ENCODE measurements around the gene ENO2.

Gene ENO2

GRCh38 chr12:6912164-6912935 lies 2.0 kb upstream of the ENO2 start:
- DNase-seq (ENCODE audit: low read depth in 1 of 2, low spot score in 1 of 2), result no peak

- no peak for DNase-seq (ENCODE audit: low read depth in 1 of 2, low spot score in 1 of 2)
These were observed 788 bp downstream of the ENO2 start for GRCh38 chr12:6914947-6915788.

GRCh38 chr12:6915789-6916285 lies 1.5 kb downstream of the ENO2 start:
- DNase-seq (ENCODE audit: low read depth in 1 of 2, low spot score in 1 of 2), result no peak

- no peak for DNase-seq (ENCODE audit: low read depth in 1 of 2, low spot score in 1 of 2)
These were observed 2.2 kb downstream of the ENO2 start for GRCh38 chr12:6916426-6917200.

GRCh38 chr12:6917491-6918231 lies 3.3 kb downstream of the ENO2 start:
- no peak for DNase-seq (ENCODE audit: low read depth in 1 of 2, low spot score in 1 of 2)

- DNase-seq (ENCODE audit: low read depth in 1 of 2, low spot score in 1 of 2), result no peak
These were observed 5.2 kb downstream of the ENO2 start for GRCh38 chr12:6919588-6919987.

GRCh38 chr12:6921539-6921938 lies 7.2 kb downstream of the ENO2 start:
- no peak for DNase-seq (ENCODE audit: low read depth in 1 of 2, low spot score in 1 of 2)

GRCh38 chr12:6921996-6922946 lies 7.9 kb downstream of the ENO2 start:
- DNase-seq (ENCODE audit: low read depth in 1 of 2, low spot score in 1 of 2), result no peak

GRCh38 chr12:6923003-6923732 lies 8.8 kb downstream of the ENO2 start:
- DNase-seq (ENCODE audit: low read depth in 1 of 2, low spot score in 1 of 2), result no peak

- DNase-seq (ENCODE audit: low read depth in 1 of 2, low spot score in 1 of 2), result no peak
These were observed 9.5 kb downstream of the ENO2 start for GRCh38 chr12:6923851-6924250.

GRCh38 chr12:6925239-6925539 lies 10.8 kb downstream of the ENO2 start:
- no peak for DNase-seq (ENCODE audit: low read depth in 1 of 2, low spot score in 1 of 2)

GRCh38 chr12:6925540-6926279 lies 11.3 kb downstream of the ENO2 start:
- no peak for DNase-seq (ENCODE audit: low read depth in 1 of 2, low spot score in 1 of 2)

GRCh38 chr12:6927379-6928021 lies 13.1 kb downstream of the ENO2 start, which contains the start of gene ATN1:
TSS of gene ATN1 (plus strand) at chr12:6927959. CDS start at chr12:6934002, 6,043 bp downstream.
- DNase-seq (ENCODE audit: low read depth in 1 of 2, low spot score in 1 of 2), result peak in 1 of 2 donors; percentile 40

- no peak for DNase-seq (ENCODE audit: low read depth in 1 of 2, low spot score in 1 of 2)
These were observed 13.8 kb downstream of the ENO2 start for GRCh38 chr12:6928022-6928702.

GRCh38 chr12:6928703-6929407 lies 14.5 kb downstream of the ENO2 start:
- no peak for DNase-seq (ENCODE audit: low read depth in 1 of 2, low spot score in 1 of 2)

Measured in stimulated activated CD4-positive, alpha-beta T cell treated with anti-CD3 and anti-CD28 coated beads, Interleukin-15, amount 100 ng/mL, for 1 hour (primary cell).